Superior temporal gyrus (tissue), 1 donor: Measurements from ENCODE around the gene TYW1.
"Not testable (repeated sequence)": the region's sequence is repeated elsewhere in the genome, so short reads cannot be mapped to it uniquely, and the experiment has no call there.

Experiments
- DNase-seq: peaks from one replicate; pipeline ENCODE4 v3.0.0-alpha.2; 2016; ENCODE audit errors: extremely low spot score

The TYW1 gene

GRCh38 chr7:67189801-67190465, 193.3 kb downstream of the TYW1 start:
- not testable (repeated sequence) for DNase-seq

GRCh38 chr7:67191002-67191720, 194.5 kb downstream of the TYW1 start:
- DNase-seq: not testable (repeated sequence)

GRCh38 chr7:67192123-67192702, 195.6 kb downstream of the TYW1 start:
- not testable (repeated sequence) for DNase-seq

GRCh38 chr7:67192889-67193613, 196.4 kb downstream of the TYW1 start:
- peak; percentile 43 for DNase-seq

GRCh38 chr7:67196176-67196575, 199.5 kb downstream of the TYW1 start:
- DNase-seq: not testable (repeated sequence)

- not testable (repeated sequence) for DNase-seq
Measured at GRCh38 chr7:67198865-67199526, 202.4 kb downstream of the TYW1 start.

GRCh38 chr7:67205772-67206171, 209.1 kb downstream of the TYW1 start:
- DNase-seq: not testable (repeated sequence)

GRCh38 chr7:67206452-67206851, 209.8 kb downstream of the TYW1 start:
- no peak for DNase-seq

GRCh38 chr7:67208656-67209055, 212.0 kb downstream of the TYW1 start:
- DNase-seq: not testable (repeated sequence)

GRCh38 chr7:67209256-67209655, 212.6 kb downstream of the TYW1 start:
- no peak for DNase-seq

GRCh38 chr7:67210567-67210966, 213.9 kb downstream of the TYW1 start:
- no peak for DNase-seq

- DNase-seq: not testable (repeated sequence)
Measured at GRCh38 chr7:67211650-67212330, 215.2 kb downstream of the TYW1 start.

- not testable (repeated sequence) for DNase-seq
Measured at GRCh38 chr7:67213038-67213437, 216.4 kb downstream of the TYW1 start.

- not testable (repeated sequence) for DNase-seq
Measured at GRCh38 chr7:67223551-67223950, 226.9 kb downstream of the TYW1 start.

GRCh38 chr7:67226340-67226907, 229.8 kb downstream of the TYW1 start:
- DNase-seq: not testable (repeated sequence)

- not testable (repeated sequence) for DNase-seq
Measured at GRCh38 chr7:67226967-67227366, 230.3 kb downstream of the TYW1 start.

GRCh38 chr7:67229018-67229417, 232.4 kb downstream of the TYW1 start:
- DNase-seq: not testable (repeated sequence)

- peak; percentile 29 for DNase-seq
Measured at GRCh38 chr7:67230029-67230428, 233.4 kb downstream of the TYW1 start.

- DNase-seq: not testable (repeated sequence)
Measured at GRCh38 chr7:67233506-67233905, 236.9 kb downstream of the TYW1 start.

- DNase-seq: not testable (repeated sequence)
Measured at GRCh38 chr7:67236216-67236615, 239.6 kb downstream of the TYW1 start.

- DNase-seq: not testable (repeated sequence)
Measured at GRCh38 chr7:67242871-67243270, 246.2 kb downstream of the TYW1 start.
